Measurements from ENCODE around the gene LRRC59.

The LRRC59 gene

DNA sequence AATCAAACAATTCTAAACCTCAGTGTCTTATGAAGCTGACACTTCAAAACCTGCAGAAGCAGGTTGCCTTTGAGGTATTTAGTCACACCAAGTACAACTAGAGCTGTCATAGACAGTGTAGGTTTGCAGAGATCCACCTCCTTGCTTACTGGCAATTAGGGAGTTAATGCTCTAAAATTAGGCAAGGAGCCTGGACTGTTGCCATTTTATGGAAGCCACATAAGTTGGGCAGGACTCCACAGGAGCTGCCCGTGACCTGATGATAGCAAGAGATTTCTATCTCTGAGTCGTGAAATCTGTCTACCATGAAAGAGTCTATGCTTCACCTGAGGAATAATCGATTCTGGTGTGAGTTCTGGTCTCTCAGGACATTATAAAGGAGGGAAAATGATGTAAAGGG lies 15.4 kb downstream of the LRRC59 start:
- no peak for FAIRE-seq

DNA sequence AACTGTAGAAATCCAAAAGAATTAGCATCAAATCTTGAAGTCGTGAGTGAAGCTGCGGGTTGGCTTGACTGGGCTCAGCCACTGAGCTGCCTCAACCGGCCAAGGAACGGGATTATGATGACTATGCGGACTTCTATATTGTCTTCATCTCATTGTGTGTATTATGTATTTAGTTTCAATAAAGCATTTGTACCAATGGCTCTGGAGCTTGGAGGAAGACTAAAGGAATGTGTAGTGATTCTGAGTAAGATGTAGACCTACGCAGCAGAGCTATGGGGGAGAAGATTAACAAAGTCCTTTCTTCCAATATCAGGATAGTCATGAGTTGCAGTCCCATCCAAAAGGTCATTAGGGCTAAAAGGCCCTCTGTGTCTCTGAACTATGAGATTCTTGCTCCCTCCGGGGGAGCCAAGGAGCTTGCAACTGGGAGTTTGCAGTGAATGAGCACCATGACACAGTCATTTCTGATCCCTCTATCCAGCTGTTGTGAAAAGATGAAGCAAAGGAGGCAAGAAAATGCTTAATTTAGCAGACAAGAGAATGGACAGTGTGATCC lies 16.0 kb downstream of the LRRC59 start:
- FAIRE-seq = no peak

DNA sequence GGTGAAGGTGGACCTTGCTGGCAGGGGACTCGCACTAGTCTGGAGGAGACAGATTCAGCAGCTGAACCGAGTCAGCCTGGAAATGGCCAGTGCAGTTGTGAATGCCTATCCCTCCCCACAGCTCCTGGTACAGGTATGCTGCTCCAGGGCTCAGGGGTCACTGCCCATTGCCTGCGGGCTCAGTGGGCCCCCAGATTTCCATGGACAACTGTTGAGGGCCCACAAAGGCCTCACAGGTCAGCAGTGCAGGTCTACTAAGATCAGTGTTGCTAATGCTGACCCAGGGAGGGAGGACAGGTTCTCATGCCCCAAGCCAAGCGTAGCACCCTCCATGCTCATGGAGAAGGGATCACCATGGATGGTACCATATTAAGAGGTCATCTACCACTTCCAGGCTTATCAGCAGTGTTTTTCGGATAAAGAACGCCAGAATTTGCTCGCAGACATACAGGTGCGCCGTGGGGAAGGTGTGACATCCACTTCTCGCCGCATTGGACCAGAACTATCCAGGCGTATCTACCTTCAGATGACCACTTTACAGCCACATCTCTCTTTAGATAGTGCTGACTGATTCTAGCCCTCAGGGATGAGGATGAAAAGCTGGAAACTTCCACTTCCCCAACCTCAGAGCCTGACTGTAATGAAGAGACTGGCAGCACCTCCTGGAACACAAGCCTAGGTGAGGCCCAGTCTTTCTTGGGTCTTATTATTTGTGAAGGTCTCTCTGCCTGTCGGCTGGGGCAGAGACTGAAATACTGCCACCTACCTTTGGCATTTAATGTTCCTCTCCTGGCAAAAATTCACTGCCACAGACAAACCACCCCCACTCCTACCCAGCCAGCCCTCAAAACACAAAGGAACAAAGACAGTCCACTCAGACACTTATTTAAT lies 16.7 kb downstream of the LRRC59 start:
- FAIRE-seq = no peak

DNA sequence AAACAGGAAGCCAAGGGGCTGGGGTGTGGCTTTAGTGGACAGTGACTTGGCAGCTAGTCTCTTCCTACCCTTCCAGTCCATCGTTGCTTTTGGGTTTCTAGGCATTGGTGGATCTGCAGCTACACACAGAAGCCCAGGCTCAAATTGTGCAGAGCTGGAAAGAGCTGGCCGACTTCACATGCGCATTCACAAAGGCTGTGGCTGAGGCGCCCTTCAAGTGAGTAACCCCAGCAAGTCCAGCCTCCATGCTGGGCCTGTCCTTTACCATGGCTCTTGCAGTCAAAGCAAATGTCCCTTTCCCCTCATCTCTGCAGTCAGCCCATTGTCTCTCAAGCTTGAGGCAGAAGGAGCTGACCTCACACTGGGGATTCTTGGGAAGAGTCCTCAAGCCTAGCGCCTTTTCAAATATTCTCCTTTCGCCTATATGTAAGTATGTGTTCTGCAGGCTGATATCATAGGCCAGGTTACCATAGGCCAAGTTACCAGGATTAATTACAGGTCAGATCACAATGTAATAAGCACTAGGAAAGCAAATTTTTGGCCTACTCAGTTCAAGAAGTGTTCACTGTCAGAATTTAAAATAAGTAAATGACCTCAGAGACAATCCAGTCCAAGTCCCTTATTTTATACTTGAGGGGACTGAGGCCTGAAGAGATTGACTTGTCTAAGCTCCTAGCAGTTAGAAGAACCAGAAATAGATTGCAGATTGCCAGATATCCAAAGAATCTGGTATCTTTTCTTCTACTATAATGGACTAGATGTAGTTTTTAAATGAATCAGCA lies 17.8 kb downstream of the LRRC59 start:
- FAIRE-seq = no peak

DNA sequence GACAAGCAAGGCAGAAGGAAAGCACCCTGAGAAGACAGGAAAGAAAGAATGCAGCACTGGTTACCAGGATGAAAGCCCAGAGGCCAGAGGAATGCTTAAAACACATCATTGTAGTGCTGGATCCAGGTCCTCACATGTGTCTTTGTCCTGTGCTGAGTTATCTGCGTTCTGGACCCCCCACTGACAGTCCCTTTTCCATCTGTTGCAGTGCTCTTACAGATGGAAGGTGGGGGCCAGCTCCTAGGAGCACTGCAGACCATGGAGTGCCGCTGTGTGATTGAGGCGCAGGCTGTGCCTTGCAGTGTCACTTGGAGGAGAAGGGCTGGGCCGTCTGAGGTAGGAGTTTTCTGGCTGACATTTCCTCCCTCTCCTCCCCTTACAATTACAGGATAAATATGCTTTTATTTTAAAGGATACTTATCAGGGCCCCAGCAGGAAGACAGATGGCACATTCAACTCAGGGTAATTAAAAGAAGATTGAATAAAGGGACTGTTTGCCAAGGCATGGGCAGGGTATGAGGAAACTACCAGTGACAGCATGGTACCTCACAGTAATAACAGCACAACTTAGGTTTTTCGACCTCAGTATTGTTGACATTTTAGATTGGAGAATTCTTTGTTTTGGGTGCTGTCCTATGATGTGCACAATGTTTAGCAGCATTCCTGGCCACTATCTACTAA lies 21.3 kb downstream of the LRRC59 start:
- no peak for FAIRE-seq

DNA sequence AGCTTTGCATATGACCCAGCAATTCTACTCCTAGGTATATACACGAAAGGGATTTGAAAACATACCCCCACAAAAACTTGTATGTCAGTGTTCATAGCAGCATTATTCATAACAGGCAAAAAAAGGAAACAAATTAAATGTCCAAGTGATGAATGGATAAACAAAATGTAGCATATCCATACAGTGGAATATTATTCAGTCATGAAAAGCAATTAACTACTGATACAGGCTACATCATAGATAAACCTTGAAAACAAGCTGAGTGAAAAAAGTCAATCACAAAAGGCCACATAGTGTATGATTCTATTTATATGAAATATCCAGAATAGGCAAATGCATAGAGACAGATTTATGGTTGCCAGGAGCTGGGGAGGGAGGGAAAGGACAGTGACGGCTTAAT lies 23.6 kb downstream of the LRRC59 start:
- no peak for FAIRE-seq

DNA sequence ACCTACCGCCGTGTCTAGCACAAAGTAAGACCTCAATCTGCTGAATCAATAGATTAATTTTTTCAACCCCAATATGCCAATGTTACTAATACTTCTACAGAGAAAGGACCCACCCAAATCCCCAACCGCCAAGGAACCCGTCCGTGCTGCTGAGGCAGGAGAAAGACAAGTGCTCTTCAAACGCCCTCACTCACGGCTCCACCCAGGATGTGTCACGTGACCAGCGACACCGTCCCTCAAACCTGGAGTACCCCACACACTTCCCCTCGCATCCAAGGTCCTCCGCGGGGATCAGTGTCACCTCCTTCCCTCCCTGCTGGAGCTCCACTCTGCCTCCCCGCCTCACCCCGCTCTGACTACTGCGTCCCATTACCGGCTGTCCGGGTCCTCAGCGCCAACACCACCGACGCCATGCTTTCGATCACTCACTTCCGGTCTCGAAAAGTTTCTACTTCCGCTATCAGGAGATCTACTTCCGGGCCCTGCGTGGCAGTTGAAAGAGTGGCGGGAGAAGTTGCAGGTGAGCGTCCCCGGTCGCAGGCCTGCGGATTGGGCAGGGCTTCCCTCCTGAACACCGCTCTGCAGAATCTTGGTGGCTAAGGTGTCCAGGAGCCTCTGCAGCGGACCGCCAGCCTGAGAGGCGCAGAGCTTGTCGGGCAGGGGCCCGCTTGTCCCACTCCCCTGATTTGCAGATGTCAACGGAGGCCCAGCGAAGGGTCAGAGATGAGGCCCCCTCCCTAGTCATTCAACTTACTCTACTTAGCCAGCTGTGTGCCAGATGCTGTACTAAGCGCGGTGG lies 24.4 kb downstream of the LRRC59 start, which contains the start of the genes EME1 and MRPL27:
TSS of gene EME1 (plus strand) at position 472 of the 799 bp plus-strand sequence. CDS start 1,980 bp downstream, outside the sequence.
TSS of gene MRPL27 (minus strand) at position 427 of the 799 bp plus-strand sequence. CDS start at position 413, 14 bp downstream.
- no peak for FAIRE-seq

DNA sequence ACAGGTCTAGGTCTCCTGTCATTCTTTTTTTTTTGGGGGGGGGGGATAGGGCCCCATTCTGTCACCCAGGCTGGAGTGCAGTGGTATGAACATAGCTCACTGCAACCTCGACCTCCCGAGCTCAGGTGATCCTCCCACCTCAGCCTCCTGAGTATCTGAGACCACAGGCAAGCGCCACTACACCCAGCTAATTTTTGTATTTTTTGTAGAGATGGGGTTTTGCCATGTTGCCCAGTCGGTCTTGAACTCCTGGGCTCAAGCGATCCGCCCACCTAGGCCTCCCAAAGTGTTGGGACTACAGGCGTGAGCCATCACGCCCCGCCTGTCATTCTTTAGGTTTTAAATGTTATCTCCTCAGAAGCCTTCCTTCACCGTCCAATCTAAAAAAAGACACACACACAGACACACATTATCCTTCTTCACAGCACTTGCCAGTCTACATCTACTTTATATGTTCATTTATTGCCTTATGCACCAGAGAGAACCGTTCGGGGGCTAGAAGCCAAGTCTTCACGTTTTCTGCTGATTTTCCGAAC lies 25.0 kb downstream of the LRRC59 start:
- FAIRE-seq = no peak

DNA sequence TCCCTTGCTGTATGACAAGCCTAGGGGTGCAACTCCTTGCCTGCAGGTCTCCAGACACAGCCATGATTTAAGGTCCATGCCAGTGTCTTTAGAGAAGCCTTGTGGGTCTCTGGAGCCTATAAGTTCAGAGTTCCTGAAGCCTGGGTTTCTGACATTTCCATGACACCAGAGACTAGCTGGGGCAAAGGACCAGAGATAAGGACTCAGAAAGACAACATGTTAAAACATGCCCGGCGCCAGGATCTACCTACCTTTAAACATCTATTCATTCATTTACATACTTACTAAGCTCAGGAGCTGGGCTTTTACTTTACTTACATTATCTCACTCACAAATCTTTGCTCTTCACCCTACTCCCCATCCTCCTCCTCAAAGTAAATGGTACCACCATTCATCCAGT lies 25.8 kb downstream of the LRRC59 start:
- no peak for FAIRE-seq

DNA sequence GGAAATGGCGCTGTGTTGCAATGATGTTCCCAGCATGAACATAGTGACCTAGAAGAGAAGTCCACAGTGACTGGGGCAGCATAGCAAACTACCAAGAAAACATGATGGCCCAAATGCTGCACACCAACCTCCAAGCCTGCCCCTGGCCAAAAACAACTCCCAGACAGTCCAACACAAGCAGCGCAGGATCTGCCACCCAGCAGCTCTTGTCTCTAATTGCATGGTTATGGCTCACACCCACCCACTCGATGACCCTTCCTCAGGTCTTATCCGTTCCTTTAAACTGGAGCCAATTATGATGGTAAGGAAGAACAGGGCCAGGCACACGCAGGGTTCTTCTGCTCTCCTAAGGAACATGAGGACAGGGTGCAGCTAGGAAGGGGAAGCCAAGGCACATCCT lies 27.3 kb downstream of the LRRC59 start:
- FAIRE-seq = no peak

DNA sequence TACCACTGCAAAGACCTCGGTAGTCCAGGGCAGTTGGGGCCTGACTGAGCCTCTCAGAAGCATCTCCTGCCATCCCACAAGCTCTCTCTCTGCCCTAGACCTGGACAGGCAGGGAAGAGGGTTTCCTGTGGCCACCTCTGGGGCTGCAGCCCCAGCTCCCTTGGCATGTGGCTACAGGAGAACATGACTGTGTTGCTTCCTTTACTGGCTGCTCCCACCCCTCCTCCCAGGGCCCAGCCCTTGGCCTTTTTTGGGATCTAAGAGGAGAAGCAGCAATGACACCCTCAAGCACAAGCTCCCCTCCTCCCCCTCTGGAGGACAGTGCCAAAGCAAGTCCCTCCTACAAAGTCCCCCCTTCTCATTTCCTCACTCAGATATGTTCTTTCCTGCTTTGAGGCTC lies 29.9 kb downstream of the LRRC59 start:
- FAIRE-seq = no peak

DNA sequence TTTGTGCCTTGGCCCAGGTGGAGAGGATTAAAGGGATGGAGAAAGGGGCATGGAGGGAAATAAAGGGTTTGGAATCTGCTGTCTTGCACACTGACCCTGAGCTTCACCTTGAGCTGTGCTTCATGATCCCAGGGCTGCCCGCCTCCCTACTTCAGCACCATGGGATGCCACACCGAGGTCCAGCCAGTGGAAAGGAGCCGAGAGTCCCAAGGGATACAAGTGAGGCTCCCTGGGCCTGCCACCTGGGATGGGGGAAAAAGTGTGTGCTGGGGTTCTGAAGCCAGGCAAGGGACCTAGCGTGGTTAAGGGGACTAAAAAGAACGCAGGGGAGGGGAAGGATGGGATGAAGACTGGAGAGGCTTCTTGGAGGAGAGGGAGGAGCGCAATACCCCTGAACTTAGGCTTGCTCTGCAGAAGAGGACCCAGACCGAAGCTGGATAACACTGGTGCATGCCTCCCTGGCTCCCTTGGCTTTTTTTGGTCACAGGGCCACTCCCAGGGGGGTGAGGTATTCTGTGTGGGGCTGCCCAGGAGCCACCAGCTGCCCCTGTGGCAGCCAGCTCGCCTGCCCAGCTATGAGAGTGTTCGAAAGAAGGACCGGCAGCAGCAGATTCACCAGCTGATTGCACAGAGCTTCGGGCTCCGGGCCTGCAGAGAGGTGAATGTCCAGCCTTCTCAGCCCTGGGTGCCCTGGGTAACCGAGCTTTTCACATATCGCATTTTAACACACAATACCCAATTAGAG lies 31.5 kb downstream of the LRRC59 start:
- FAIRE-seq = no peak

DNA sequence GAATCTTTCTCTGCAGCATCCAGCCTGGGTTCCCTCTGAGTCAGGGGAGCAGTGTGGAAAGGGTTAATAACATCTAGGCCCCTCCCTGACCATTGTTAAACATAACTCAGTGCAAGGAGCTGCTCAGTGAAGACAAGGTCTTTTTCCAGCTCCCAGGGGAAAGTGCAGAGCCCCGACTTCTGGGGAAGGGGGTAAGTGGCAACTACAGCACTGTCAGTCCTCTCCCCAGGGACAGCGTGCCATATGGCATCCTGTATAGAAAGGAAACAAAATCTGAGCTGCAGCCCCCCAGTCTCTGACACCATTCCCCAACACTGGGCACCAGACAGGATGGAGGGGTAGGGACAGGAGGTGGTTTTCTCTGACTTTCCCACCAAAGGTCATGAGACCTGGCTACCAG lies 32.2 kb downstream of the LRRC59 start:
- FAIRE-seq = no peak

DNA sequence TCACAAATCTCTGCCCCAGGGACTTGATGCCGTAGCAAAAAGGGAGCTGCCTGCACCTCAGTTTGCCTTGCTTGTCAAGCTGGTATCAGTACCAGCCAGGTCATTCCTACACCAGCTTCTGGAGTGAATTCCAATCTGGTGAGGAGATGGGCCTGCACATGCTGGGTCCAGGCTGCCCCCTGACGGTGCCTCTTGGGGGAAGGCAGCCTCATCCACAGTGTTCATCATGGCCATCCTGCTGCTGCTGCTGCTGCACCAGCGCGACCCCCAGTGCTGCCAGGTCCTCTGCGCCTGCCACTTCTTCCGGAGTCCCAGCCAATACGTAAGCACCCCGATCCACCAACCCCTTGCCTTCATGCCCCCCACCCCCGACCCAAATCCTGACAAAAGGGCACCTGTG lies 32.6 kb downstream of the LRRC59 start:
- no peak for FAIRE-seq

DNA sequence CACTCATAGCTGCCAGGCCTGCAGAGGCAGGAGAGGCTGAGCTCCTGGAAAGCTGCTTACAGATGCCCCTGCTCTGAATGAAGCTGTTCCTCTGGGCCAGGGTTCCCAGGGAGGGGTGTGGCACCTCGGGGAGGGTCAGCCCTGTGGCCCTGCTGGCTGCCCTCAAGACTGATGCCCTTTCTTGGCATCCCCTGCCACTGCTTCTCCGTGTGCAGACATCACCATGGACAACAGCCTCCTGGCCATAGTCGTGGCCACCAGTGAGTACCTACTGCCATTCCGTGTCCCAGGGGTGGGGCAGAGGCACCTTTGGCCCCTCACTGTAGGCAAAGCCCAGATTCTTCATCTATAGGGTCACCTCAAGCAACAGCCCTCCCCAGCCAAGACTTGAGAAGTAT lies 33.3 kb downstream of the LRRC59 start:
- no peak for FAIRE-seq

DNA sequence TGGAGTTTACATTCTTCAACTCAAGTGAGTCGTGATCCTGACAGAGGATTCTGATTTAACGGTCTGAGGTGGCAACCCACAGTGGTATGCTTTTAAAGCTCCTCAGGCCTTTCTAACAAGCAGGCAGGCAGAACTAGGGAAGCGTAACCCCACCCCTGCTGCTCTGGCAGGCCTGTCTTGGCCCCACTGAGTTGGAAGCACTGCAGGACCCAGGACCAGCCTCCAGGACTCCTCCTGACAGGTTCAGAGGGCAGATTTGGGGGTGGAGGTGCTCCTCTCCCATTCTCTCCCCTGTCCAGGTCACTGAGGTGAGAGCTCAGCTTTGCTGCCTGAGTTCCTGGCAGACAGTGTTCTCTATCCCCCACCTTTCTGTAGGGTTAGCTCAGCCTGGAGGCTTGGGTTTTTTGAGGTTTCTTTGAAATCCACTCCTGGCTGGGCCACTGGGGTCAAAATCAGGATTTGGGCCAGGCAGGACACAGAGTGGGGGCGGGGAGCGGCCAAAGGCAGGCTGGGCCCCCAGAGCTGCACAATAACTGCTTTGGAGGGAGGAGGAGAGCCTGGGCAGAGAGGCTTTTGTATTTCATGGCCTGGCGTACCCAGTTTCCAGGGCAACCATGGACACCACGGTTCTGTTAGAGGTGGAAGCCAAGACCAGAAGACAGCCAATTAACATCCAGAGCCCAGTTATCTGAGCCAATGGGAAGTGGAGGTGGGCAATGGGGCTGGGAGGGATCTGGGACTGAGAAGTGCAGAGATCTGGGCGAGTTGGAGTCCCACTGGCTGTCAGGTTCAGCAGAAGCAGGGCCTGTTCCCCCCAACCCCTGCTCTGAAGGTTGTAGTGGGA lies 33.9 kb downstream of the LRRC59 start:
- FAIRE-seq = peak; percentile 79

DNA sequence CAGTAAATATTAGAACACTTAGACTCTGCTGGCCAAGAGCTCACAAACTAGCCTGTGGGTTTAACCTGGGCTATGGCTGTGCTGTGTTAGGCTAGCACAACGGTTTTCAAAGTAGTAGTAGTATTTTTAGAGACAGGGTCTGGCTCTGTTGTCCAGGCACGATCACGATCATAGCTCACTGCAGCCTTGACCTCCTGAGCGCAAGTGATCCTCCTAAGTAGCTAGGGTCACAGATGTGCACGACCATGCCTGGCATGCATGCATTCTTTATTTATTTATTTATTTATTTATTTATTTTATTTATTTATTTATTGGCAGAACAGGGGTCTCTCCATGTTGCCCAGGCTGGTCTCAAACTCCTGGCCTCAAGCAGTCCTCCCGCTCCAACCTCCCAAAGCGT lies 34.7 kb downstream of the LRRC59 start:
- FAIRE-seq = no peak

DNA sequence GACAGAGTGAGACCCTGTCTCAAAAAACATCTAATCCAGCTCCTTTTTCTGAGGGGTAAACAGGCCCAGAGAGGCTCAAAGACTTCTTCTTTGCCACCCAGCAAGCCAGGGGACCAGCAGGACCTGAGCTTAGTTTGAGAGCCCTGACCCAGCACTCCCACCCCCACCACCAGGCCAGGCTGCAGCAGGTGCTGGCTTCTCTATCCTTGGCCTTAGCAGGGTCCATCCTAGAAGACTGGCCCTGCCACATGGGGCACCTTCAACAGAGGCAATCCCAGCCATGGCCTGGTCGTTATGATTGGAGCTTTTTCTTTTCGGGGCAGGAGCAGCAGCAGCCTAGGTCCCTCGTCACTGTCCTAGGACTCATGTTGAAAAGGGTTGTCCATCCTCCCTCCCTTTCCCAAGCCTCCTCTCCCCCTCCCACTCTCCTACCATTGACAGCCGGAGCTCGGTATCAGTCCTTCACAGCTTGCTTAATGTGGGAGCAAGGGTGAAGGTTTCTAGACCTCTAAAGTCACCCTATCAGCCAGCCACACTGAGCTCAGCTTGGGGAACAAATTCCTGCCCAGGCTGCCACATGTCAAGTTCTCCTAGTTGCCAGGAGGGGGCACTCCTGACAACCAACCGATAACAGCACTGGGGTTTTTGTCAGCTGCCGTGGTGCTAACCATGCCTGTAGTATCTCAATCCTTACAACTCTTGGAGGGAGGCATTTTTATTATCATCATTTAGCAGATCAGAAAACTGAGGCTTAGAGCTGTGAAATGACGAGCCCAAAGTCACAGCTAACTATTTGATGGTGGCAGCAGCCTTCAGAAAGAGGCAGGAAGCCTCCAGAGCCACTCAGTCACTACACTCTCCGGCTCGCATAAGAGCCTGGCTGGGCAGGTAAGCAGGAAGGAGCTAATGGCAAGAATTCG lies 35.5 kb downstream of the LRRC59 start:
- peak; percentile 93 for FAIRE-seq

Data from G401.6 (cell line).